Gastrocnemius medialis (tissue), 4 donors: ENCODE measurements around the gene ANKRD30B. TPM values are rescaled to one million over a fixed set of nuclear protein-coding genes. Genes with fewer than 3 reads are reported as not detected.
"Not testable (repeated sequence)": the region's sequence is repeated elsewhere in the genome, so short reads cannot be mapped to it uniquely, and the experiment has no call there.

ENCODE experiments used
- ATAC-seq, 2 donors: fragments of 150-250 bp; one replicate each; pipeline ENCODE4 v1.9.1; 2016
- DNase-seq, 2 donors: peaks; one replicate each; pipeline ENCODE4 v3.0.0-alpha.2; 2019
- H3K27ac ChIP-seq, 4 donors: fragments of 200-600 bp; sonication (generic); 1 replicate in 1 of 4; 2 replicates in 3 of 4; pipeline ENCODE4 v1.5.1; 2016 to 2018; ENCODE audit warnings: mild to moderate bottlenecking in 2 of 4, moderate library complexity in 1 of 4
- H3K27me3 ChIP-seq, 3 donors: fragments of 200-600 bp; sonication (generic) in 2 of 3; 1 replicate in 1 of 3; 2 replicates in 2 of 3; pipeline versions ENCODE4 v1.5.1 to v1.6.0; 2016 to 2019; ENCODE audit warnings: mild to moderate bottlenecking in 1 of 3, moderate library complexity in 1 of 3
- H3K36me3 ChIP-seq, 2 donors: fragments of 200-600 bp; sonication (generic) in 1 of 2; one replicate each; pipeline ENCODE4 v1.5.1; 2017 to 2018
- H3K4me1 ChIP-seq, 2 donors: fragments of 200-600 bp; sonication (generic) in 1 of 2; one replicate each; pipeline ENCODE4 v1.5.1; 2016 to 2017; ENCODE audit warnings: mild to moderate bottlenecking in 2 of 2
- H3K4me3 ChIP-seq, 4 donors: fragments of 200-600 bp; sonication (generic) in 3 of 4; 1 replicate in 1 of 4; 2 replicates in 3 of 4; pipeline ENCODE4 v1.5.1; 2016 to 2019; ENCODE audit warnings: mild to moderate bottlenecking in 2 of 4
- H3K9me3 ChIP-seq, 3 donors: fragments of 200-600 bp; sonication (generic) in 2 of 3; 1 replicate in 1 of 3; 2 replicates in 2 of 3; pipeline ENCODE4 v1.5.1; 2016 to 2019
- POLR2A ChIP-seq, 2 donors: fragments of 450-650 bp; IDR thresholded peaks; one replicate each; pipeline ENCODE4 v1.6.1; 2017; ENCODE audit warnings: antibody characterized with exemption in 2 of 2, mild to moderate bottlenecking in 2 of 2, moderate library complexity in 2 of 2
- in situ Hi-C, 4 donors: fragments of 200-750 bp; cut with MboI; loops; one replicate each; pipeline versions ENCODE4 v1.15.0 to v1.8.0; 2017; ENCODE audit warnings: low sequenced_read_pairs in 4 of 4
- intact Hi-C: fragments of 100-400 bp; cut with DNase I; formaldehyde crosslinking; loops from one replicate; pipeline ENCODE4 v1.15.1; 2023; ENCODE audit warnings: low total_unique reads
- total RNA-seq, 4 donors: library from RNA; depleted of rRNA; stranded (reverse); fragments of >200 nt; gene quantifications; one replicate each; pipeline versions ENCODE4 v1.1.0 to v1.2.3, GENCODE V29; 2016
- TF ChIP-seq, protein P1 (sequence below), 5 experiments: fragments of 450-650 bp in 3 of 5; fragments of 200-600 bp in 2 of 5; sonication (generic) in 2 of 5; IDR thresholded peaks in 4 of 5; conservative IDR thresholded peaks in 1 of 5; 1 replicate in 4 of 5; 2 replicates in 1 of 5; pipeline ENCODE4 v1.5.1; 2016 to 2019; ENCODE audit warnings: antibody characterized with exemption in 5 of 5, mild to moderate bottlenecking in 3 of 5, moderate library complexity in 3 of 5

ANKRD30B gene
- total RNA-seq, 4 donors from 2014 or later: not detected

GRCh38 chr18:14748496-14748895 lies 524 bp downstream of the ANKRD30B start:
- ATAC-seq: no peak
- no peak for DNase-seq
- Histone ChIP-seq H3K36me3 (no peaks in the 10 kb centered on the region), H3K4me3 (no peak overlapping the region), H3K27me3 (peaks cover 0 to 4% (median 3%) of the 10 kb centered on the region in 3 donors), H3K27ac (no peak overlapping the region), H3K9me3 (no peaks in the 10 kb centered on the region), H3K4me1 (no peaks in the 10 kb centered on the region)
- no peak for TF ChIP-seq POLR2A (IDR thresholded peaks at IDR 0.05)
- TF ChIP-seq, protein P1, sequence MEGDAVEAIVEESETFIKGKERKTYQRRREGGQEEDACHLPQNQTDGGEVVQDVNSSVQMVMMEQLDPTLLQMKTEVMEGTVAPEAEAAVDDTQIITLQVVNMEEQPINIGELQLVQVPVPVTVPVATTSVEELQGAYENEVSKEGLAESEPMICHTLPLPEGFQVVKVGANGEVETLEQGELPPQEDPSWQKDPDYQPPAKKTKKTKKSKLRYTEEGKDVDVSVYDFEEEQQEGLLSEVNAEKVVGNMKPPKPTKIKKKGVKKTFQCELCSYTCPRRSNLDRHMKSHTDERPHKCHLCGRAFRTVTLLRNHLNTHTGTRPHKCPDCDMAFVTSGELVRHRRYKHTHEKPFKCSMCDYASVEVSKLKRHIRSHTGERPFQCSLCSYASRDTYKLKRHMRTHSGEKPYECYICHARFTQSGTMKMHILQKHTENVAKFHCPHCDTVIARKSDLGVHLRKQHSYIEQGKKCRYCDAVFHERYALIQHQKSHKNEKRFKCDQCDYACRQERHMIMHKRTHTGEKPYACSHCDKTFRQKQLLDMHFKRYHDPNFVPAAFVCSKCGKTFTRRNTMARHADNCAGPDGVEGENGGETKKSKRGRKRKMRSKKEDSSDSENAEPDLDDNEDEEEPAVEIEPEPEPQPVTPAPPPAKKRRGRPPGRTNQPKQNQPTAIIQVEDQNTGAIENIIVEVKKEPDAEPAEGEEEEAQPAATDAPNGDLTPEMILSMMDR (IDR thresholded peaks at IDR 0.05 in 4 of 5, conservative IDR thresholded peaks at IDR 0.05 in 1 of 5): no peak
- in situ Hi-C loops: no loop called here
- intact Hi-C loops: no loop called here

- H3K27ac ChIP-seq, DNase-seq, H3K4me3 ChIP-seq, H3K4me1 ChIP-seq, H3K36me3 ChIP-seq, ATAC-seq, H3K27me3 ChIP-seq, intact Hi-C loops, in situ Hi-C loops, H3K9me3 ChIP-seq: not testable (repeated sequence)
Measured at GRCh38 chr18:14763566-14763965, 15.6 kb downstream of the ANKRD30B start.

DNA sequence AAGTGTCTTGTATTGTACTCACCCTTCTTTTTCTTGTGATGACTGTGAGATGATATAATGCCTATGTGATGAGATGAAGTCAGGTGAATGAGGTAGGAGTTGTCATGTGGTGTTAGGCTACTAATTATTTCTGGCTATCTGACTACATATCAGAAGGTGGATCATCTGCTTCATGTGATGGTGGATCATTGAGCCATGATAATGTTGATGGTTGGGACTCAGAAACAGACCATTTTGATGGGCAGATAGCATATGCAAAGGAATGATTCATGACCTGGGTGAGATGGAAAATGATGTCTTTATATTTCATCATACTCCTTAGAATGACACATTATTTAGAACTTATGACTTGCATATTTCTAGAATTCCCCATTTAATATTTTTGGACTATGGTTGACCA lies 19.5 kb downstream of the ANKRD30B start:
- ATAC-seq (no peak), DNase-seq (no peak)
- H3K9me3 ChIP-seq: no peaks in the 10 kb centered on the region
- H3K4me3 ChIP-seq: no peak overlapping the region
- intact Hi-C loops: no loop called here
- in situ Hi-C loops: no loop called here
- H3K36me3 ChIP-seq: no peaks in the 10 kb centered on the region
- H3K27me3 ChIP-seq: no peaks in the 10 kb centered on the region
- TF ChIP-seq, protein P1 (IDR thresholded peaks at IDR 0.05 in 4 of 5, conservative IDR thresholded peaks at IDR 0.05 in 1 of 5): no peak
- no peak for TF ChIP-seq POLR2A (IDR thresholded peaks at IDR 0.05)
- H3K4me1 ChIP-seq: no peaks in the 10 kb centered on the region
- no peak overlapping the region for H3K27ac ChIP-seq

DNA sequence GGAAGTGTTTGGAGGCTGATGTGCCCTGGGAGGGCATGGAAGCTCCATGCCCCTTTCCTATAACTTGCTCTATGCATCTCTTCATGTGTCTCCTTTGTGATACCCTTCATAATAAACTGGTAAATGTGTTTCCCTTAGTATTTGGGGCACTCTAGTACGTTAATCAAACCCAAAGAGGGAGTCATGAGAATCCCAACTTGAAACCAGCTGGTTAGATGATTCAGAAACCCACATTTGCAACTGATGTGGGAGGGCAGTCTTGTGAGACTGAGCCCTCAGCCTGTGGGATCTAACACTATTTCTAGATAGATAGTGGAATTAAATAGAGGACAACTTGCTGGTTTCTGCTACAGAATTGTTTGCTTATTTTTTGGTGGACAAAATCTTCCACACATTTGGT lies 20.3 kb downstream of the ANKRD30B start:
- ATAC-seq: no peak
- intact Hi-C loops: no loop called here

DNA sequence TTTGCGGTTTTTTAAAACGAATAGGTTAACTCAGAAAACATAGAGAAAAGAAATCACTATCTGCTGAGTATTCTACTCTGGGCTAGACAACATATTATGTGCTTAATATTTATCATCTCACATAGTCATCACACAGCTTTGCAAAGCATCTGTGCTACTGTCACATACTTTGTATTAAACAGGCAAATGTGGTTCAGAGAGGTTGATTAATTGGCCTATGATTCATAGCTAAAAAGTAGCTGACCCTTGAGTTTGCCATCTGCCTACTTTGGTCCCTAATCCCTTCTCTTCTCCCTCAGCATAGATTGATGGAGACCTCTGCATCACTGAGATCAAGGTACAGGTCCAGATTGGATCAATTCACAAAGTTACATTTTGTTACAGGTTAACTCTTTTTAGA lies 21.4 kb downstream of the ANKRD30B start:
- Histone ChIP-seq H3K27me3 (no peaks in the 10 kb centered on the region), H3K9me3 (no peaks in the 10 kb centered on the region), H3K36me3 (no peaks in the 10 kb centered on the region), H3K27ac (no peak overlapping the region), H3K4me3 (no peak overlapping the region), H3K4me1 (no peaks in the 10 kb centered on the region)
- intact Hi-C loops: no loop called here
- DNase-seq (no peak), ATAC-seq (no peak)
- TF ChIP-seq, protein P1 (IDR thresholded peaks at IDR 0.05 in 4 of 5, conservative IDR thresholded peaks at IDR 0.05 in 1 of 5): no peak
- no peak for TF ChIP-seq POLR2A (IDR thresholded peaks at IDR 0.05)
- in situ Hi-C loops: no loop called here

More for the DNA sequence above, 20.3 kb downstream of the ANKRD30B start:
- Histone ChIP-seq H3K27me3 (no peaks in the 10 kb centered on the region), H3K4me3 (no peak overlapping the region), H3K4me1 (no peaks in the 10 kb centered on the region), H3K27ac (no peak overlapping the region), H3K9me3 (no peaks in the 10 kb centered on the region), H3K36me3 (no peaks in the 10 kb centered on the region)
- TF ChIP-seq, protein P1 (IDR thresholded peaks at IDR 0.05 in 4 of 5, conservative IDR thresholded peaks at IDR 0.05 in 1 of 5): no peak
- TF ChIP-seq POLR2A (IDR thresholded peaks at IDR 0.05): no peak
- in situ Hi-C loops: no loop called here
- no peak for DNase-seq
